MM.1S (cell line): ENCODE data around the gene TMEM161A.
"Not testable (repeated sequence)": the region's sequence is repeated elsewhere in the genome, so short reads cannot be mapped to it uniquely, and the experiment has no call there.

Experiments
- CTCF ChIP-seq: fragments of 300-600 bp; sonication (generic); IDR thresholded peaks from 2 replicates; pipeline ENCODE4 v1.5.1; 2016; ENCODE audit warnings: antibody characterized with exemption, low read length, mixed read lengths
- EZH2 ChIP-seq: fragments of 300-600 bp; sonication (generic); optimal IDR thresholded peaks from 2 replicates; pipeline ENCODE3; 2017; ENCODE audit warnings: low read depth, mild to moderate bottlenecking, antibody characterized with exemption, low read length, mixed read lengths
- EZH2phosphoT487 ChIP-seq: fragments of 300-600 bp; sonication (generic); IDR thresholded peaks from 2 replicates; pipeline ENCODE4 v1.6.1; 2018; ENCODE audit warnings: antibody characterized with exemption, low read length

GRCh38 chr19:19106938-19107337 is 31.3 kb downstream of the TMEM161A start:
- TF ChIP-seq CTCF, EZH2phosphoT487, EZH2: not testable (repeated sequence)
